Caco-2 (cell line): Measurements from ENCODE around the gene TK2. TPM values are rescaled to one million over a fixed set of nuclear protein-coding genes. Genes with fewer than 3 reads are reported as not detected.

Source experiments
- BruUV-seq: library from RNA; stranded (reverse); fragments of 400-500 nt; replicated peaks from 2 replicates; lab custom pipeline; 2021; lab: Mats Ljungman, UMichigan
- CTCF ChIA-PET: fragments of 300-600 bp; sonication (Branson Sonifier 250); formaldehyde crosslinking; loops from one replicate; lab custom pipeline; 2022; ENCODE audit warnings: antibody characterized with exemption; lab: Charles Lee
- POLR2A ChIA-PET: fragments of 300-600 bp; sonication (Branson Sonifier 250); formaldehyde crosslinking; loops from one replicate; lab custom pipeline; 2022; ENCODE audit warnings: antibody characterized with exemption; lab: Charles Lee
- DNase-seq, 2 experiments: peaks; one replicate each; pipeline versions ENCODE4 v3.0.0 to v3.0.0-alpha.2; 2020 to 2022
- H3K27me3 ChIP-seq: replicated peaks from 2 replicates; pipeline ENCODE4 v1.6.0; 2011; ENCODE audit warnings: low read length; ENCODE audit not compliant: control insufficient read depth, insufficient read depth
- H3K36me3 ChIP-seq: 2 replicates; pipeline ENCODE4 v1.5.1; 2011; ENCODE audit warnings: low read length; ENCODE audit not compliant: control insufficient read depth, insufficient read depth
- H3K4me1 ChIP-seq: fragments of 250-450 bp; sonication (Bioruptor Pico); 2 replicates; pipeline ENCODE4 v1.5.1; 2020; ENCODE audit warnings: mild to moderate bottlenecking
- H3K4me3 ChIP-seq: 2 replicates; pipeline ENCODE4 v1.5.1; 2011; ENCODE audit warnings: low read depth, mild to moderate bottlenecking, control low read depth, low read length
- H3K9me3 ChIP-seq: fragments of 250-450 bp; sonication (Bioruptor Pico); 2 replicates; pipeline ENCODE4 v1.5.1; 2020; ENCODE audit warnings: mild to moderate bottlenecking, moderate library complexity
- H3K27ac Mint-ChIP-seq: one replicate; pipeline ENCODE4 v1.8.0; 2022; ENCODE audit warnings: mixed read lengths; ENCODE audit not compliant: unreplicated experiment
- H3K27me3 Mint-ChIP-seq: one replicate; pipeline ENCODE4 v1.8.0; 2022; ENCODE audit warnings: mixed read lengths; ENCODE audit not compliant: insufficient read depth, unreplicated experiment
- H3K36me3 Mint-ChIP-seq: one replicate; pipeline ENCODE4 v1.8.0; 2022; ENCODE audit warnings: mild to moderate bottlenecking, mixed read lengths; ENCODE audit not compliant: insufficient read depth, unreplicated experiment
- H3K4me1 Mint-ChIP-seq: one replicate; pipeline ENCODE4 v1.8.0; 2022; ENCODE audit warnings: low read depth, mixed read lengths; ENCODE audit not compliant: unreplicated experiment
- H3K4me3 Mint-ChIP-seq: one replicate; pipeline ENCODE4 v1.8.0; 2022; ENCODE audit warnings: mild to moderate bottlenecking, moderate library complexity, mixed read lengths; ENCODE audit not compliant: unreplicated experiment
- H3K9me3 Mint-ChIP-seq: one replicate; pipeline ENCODE4 v1.8.0; 2022; ENCODE audit warnings: mixed read lengths; ENCODE audit not compliant: unreplicated experiment
- CTCF ChIP-seq, 2 experiments: fragments of 200-600 bp in 1 of 2; IDR thresholded peaks; 1 replicate in 1 of 2; 2 replicates in 1 of 2; pipeline versions ENCODE4 v1.5.1 to v1.8.0; 2011 to 2022; ENCODE audit warnings: antibody characterized with exemption in 1 of 2, control low read depth in 1 of 2, inconsistent platforms in 1 of 2, low read depth in 1 of 2, low read length in 1 of 2, mild to moderate bottlenecking in 1 of 2, moderate library complexity in 1 of 2; ENCODE audit not compliant: insufficient read depth in 1 of 2, severe bottlenecking in 1 of 2, unreplicated experiment in 1 of 2
- intact Hi-C: fragments of 100-400 bp; cut with micrococcal nuclease; formaldehyde crosslinking; loops from one replicate; pipeline ENCODE4 v1.10.0; 2022; ENCODE audit not compliant: unreplicated experiment
- total RNA-seq: library from RNA; stranded (reverse); gene quantifications from 2 replicates; pipeline ENCODE4 v1.2.3, GENCODE V29; 2022

The TK2 gene
- total RNA-seq, 1 experiment from 2014 or later: 18.2 TPM

DNA sequence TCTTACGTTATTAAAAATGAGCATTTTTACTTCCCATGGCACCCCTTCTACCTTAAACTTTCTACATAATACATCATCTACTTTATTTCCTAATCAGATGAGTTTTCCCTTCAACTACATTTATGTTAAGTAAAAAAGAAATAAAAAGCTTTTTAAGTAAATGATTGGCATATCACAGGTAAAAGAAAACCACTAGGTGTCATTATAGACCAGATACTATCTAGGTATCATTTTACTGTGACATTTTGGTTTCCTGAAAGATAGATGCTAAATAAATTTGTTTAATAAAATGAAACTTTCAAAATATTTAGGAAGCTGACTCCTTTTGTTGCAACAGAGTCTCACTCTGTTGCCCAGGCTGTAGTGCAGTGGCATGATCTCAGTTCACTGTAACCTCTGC is 12.5 kb upstream of the TK2 start:
- Histone ChIP-seq H3K9me3 (no peaks in the 10 kb centered on the region), H3K4me3 (no peak overlapping the region), H3K4me1 (no peaks in the 10 kb centered on the region), H3K27me3 (no peaks in the 10 kb centered on the region), H3K36me3 (peaks cover 4% of the 10 kb centered on the region)
- Mint-ChIP-seq H3K4me1 (peaks cover 10% of the 10 kb centered on the region), H3K36me3 (peaks cover 47% of the 10 kb centered on the region), H3K27ac (no peak overlapping the region), H3K4me3 (no peak overlapping the region), H3K9me3 (no peaks in the 10 kb centered on the region), H3K27me3 (no peaks in the 10 kb centered on the region)
- BruUV-seq: no TSS peak
- peak in 1 of 2 experiments; percentile 22 for TF ChIP-seq CTCF (IDR thresholded peaks at IDR 0.05; ENCODE audit: insufficient read depth in 1 of 2, low read depth in 1 of 2, low read length in 1 of 2, severe bottlenecking in 1 of 2, unreplicated experiment in 1 of 2)
- CTCF ChIA-PET: interaction anchor here (0.6 kb wide), 1 partner anchor 250 kb away, joined by 3 read pairs; no protein-coding TSS in a partner anchor
- DNase-seq: no peak
- POLR2A ChIA-PET: no interaction called here
- intact Hi-C loops: no loop called here

DNA sequence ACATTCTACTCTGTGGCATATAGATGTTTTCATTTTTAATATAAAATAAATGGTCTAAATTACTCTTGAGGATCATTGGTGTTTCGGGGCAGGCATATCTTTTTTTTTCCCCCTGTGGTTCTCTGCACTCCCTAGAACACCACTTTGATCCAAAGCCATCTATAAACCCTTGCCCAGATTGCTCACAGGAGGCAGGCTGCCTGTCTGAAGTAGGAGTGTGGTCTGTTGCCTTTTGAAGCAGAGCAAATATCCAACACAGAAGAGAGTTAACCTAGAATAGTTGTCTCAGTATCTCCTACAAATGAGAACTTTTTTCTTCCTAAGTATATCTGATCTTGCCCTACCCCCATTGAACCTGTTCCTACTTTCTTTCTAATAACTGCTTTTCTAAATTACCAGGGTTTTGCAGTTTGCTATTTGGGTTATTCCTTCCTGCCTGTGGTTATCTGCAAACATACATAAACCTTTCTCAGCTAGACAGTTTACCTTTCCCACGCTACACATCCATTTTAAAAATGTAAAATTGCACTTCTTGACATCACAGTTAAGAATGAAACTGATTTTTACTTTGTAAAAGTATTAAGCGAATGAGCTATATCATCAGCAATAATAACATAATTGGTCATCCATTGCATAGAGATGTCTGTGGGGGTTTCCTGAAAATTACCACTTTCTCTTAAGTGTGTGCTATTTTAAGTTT is 11.6 kb upstream of the TK2 start:
- H3K4me1 ChIP-seq: no peaks in the 10 kb centered on the region
- BruUV-seq: no TSS peak
- Mint-ChIP-seq H3K27ac (no peak overlapping the region), H3K9me3 (no peaks in the 10 kb centered on the region), H3K27me3 (no peaks in the 10 kb centered on the region), H3K4me1 (peaks cover 10% of the 10 kb centered on the region), H3K4me3 (no peak overlapping the region), H3K36me3 (peaks cover 47% of the 10 kb centered on the region)
- H3K27me3 ChIP-seq: no peaks in the 10 kb centered on the region
- no peak for DNase-seq
- no peak for TF ChIP-seq CTCF (IDR thresholded peaks at IDR 0.05; ENCODE audit: insufficient read depth in 1 of 2, low read depth in 1 of 2, low read length in 1 of 2, severe bottlenecking in 1 of 2, unreplicated experiment in 1 of 2)
- CTCF ChIA-PET: no interaction called here
- no peaks in the 10 kb centered on the region for H3K9me3 ChIP-seq
- intact Hi-C loops: no loop called here
- peaks cover 2% of the 10 kb centered on the region for H3K36me3 ChIP-seq
- no peak overlapping the region for H3K4me3 ChIP-seq
- POLR2A ChIA-PET: no interaction called here

DNA sequence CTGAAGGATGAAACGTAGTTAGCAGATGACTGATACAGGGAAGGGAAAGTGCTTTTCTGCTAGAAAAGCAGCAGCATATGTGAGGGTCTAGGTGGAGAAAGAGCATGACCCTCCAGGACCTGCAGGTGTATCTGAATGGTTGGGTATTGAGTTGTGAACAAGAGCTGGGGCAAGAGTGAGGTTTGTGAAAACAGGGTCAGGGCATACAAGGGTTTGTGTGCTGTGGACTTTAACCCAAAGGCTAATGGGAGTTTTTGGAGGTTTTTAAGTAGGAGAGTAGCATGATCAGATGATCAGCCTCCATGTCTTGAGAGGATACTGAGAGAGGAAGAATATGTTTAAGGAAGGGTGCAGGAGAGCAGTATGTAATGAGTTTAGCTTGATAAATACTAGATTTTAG is 10.2 kb upstream of the TK2 start:
- H3K27me3 Mint-ChIP-seq: no peaks in the 10 kb centered on the region

More for the DNA sequence above, 10.2 kb upstream of the TK2 start:
- H3K4me3 Mint-ChIP-seq: no peak overlapping the region
- Histone ChIP-seq H3K36me3 (no peaks in the 10 kb centered on the region; the same call in 1 of the 2 replicates), H3K4me1 (no peaks in the 10 kb centered on the region), H3K27me3 (no peaks in the 10 kb centered on the region), H3K4me3 (no peak overlapping the region), H3K9me3 (no peaks in the 10 kb centered on the region)
- CTCF ChIA-PET: interaction anchor here (0.7 kb wide), 1 partner anchor 30 kb away, joined by 3 read pairs; no protein-coding TSS in a partner anchor
- no peak for TF ChIP-seq CTCF (IDR thresholded peaks at IDR 0.05; ENCODE audit: insufficient read depth in 1 of 2, low read depth in 1 of 2, low read length in 1 of 2, severe bottlenecking in 1 of 2, unreplicated experiment in 1 of 2)
- peaks cover 20% of the 10 kb centered on the region for H3K4me1 Mint-ChIP-seq
- no peaks in the 10 kb centered on the region for H3K9me3 Mint-ChIP-seq
- intact Hi-C loops: no loop called here
- H3K27ac Mint-ChIP-seq: no peak overlapping the region
- H3K36me3 Mint-ChIP-seq: peaks cover 40% of the 10 kb centered on the region
- POLR2A ChIA-PET: interaction anchor here (0.5 kb wide), 1 partner anchor 1286 kb away, joined by 4 read pairs; no protein-coding TSS in a partner anchor
- no peak for DNase-seq
- BruUV-seq: no TSS peak
